K562 (cell line): ENCODE results near the gene EFCAB8. TPM values are rescaled to one million over a fixed set of nuclear protein-coding genes. Genes with fewer than 3 reads are reported as not detected.

Experiments
- polyA plus RNA-seq, 8 experiments: library from polyadenylated mRNA; depleted of rRNA in 4 of 8; stranded (reverse) in 5 of 8; unstranded in 3 of 8; fragments of >200 nt; fragmentation: Nextera tagmentation in 2 of 8; fragmentation: Illumina TruSeq in 1 of 8; extraction: Ambion mirVana in 2 of 8; extraction: Trizol in 1 of 8; gene quantifications; 2 replicates each; pipeline versions ENCODE4 v1.2.1 to v1.2.3, GENCODE V29; 2011 to 2014; ENCODE audit warnings: inconsistent platforms in 1 of 8, missing spikeins in 1 of 8
- total RNA-seq, 7 experiments: library from RNA; depleted of rRNA in 6 of 7; stranded (reverse); fragments of >200 nt in 6 of 7; fragmentation: Illumina TruSeq in 2 of 7; extraction: Trizol in 2 of 7; gene quantifications; 2 replicates each; pipeline versions ENCODE4 v1.2.1 to v1.2.3, GENCODE V29; 2011 to 2021; ENCODE audit warnings: low replicate concordance in 1 of 7
- TF ChIP-seq, protein P1 (sequence below): IDR thresholded peaks from 2 replicates; pipeline ENCODE4 v1.6.1; 2011; ENCODE audit warnings: borderline replicate concordance, low read depth, mild to moderate bottlenecking, moderate library complexity, low read length; ENCODE audit not compliant: insufficient read depth, poor library complexity, severe bottlenecking
- TF ChIP-seq, protein P2 (sequence below): sonication (generic); formaldehyde crosslinking; IDR thresholded peaks from 2 replicates; pipeline ENCODE4 v1.8.0; 2022; ENCODE audit warnings: missing genetic modification reagents, mild to moderate bottlenecking, moderate library complexity, borderline replicate concordance
- TF ChIP-seq, protein P3 (sequence below), 3 experiments: IDR thresholded peaks in 2 of 3; conservative IDR thresholded peaks in 1 of 3; 2 replicates each; pipeline ENCODE4 v1.5.1; 2011 to 2012; ENCODE audit warnings: low read length in 3 of 3, mild to moderate bottlenecking in 3 of 3, control low read depth in 2 of 3, improper control_type of control experiment in 1 of 3, inconsistent platforms in 1 of 3, low read depth in 1 of 3, mixed read lengths in 1 of 3, moderate library complexity in 1 of 3; ENCODE audit not compliant: insufficient read depth in 2 of 3

The EFCAB8 gene
- total and polyA plus RNA-seq, 9 of the 15 experiments (the other 6 are each of a cell fraction or from before 2014, with no cell fraction given) = 0.03 to 0.18 (median 0.11) TPM; not detected in 6

DNA sequence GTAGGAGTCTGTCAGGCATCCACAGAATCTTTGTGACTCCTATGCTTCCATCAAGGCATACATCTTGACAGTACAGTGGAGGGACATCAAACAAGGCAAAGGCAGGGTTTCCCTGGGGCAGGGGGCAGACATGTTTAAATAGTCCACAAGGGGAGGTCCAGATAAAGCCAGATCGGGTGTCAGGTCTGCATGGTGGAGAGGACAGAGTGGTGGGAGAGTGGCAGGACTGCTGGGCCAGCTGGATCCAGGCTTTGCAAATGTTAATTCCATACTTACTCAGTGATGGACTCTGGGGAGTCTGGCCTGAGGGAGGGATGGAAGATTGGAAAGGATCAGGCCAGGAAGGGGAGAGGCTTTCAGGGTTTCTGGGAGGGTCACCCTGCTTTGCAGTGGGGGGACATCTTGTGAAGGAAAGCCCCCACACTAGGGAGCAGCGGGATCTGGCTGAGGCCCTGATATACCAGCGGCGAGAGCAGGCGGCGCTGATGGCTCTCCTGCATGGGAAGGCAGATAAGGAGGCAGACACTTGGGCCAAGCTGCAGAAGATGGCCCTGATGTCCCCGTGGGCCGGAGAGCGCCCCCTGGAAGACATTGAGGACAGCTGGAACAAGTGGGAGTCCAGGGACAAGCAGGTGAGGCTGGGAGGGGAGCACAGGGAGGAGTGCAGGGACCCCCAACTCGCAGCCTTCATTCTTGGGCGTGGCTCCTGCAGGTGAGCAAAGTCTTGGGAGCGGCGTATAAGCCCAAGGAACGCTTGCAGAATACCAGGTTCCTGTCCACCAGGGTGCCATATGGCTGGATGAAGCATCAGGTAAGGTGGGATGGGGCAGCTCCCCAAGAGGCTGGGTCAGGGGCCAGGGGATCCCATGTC lies 100.9 kb downstream of the EFCAB8 start (continued):
- TF ChIP-seq, protein P1, sequence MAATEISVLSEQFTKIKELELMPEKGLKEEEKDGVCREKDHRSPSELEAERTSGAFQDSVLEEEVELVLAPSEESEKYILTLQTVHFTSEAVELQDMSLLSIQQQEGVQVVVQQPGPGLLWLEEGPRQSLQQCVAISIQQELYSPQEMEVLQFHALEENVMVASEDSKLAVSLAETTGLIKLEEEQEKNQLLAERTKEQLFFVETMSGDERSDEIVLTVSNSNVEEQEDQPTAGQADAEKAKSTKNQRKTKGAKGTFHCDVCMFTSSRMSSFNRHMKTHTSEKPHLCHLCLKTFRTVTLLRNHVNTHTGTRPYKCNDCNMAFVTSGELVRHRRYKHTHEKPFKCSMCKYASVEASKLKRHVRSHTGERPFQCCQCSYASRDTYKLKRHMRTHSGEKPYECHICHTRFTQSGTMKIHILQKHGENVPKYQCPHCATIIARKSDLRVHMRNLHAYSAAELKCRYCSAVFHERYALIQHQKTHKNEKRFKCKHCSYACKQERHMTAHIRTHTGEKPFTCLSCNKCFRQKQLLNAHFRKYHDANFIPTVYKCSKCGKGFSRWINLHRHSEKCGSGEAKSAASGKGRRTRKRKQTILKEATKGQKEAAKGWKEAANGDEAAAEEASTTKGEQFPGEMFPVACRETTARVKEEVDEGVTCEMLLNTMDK = peak; percentile 21
- TF ChIP-seq, protein P2, sequence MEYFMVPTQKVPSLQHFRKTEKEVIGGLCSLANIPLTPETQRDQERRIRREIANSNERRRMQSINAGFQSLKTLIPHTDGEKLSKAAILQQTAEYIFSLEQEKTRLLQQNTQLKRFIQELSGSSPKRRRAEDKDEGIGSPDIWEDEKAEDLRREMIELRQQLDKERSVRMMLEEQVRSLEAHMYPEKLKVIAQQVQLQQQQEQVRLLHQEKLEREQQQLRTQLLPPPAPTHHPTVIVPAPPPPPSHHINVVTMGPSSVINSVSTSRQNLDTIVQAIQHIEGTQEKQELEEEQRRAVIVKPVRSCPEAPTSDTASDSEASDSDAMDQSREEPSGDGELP = peak; percentile 58; the same call in 1 of the 2 replicates
- TF ChIP-seq, protein P3, sequence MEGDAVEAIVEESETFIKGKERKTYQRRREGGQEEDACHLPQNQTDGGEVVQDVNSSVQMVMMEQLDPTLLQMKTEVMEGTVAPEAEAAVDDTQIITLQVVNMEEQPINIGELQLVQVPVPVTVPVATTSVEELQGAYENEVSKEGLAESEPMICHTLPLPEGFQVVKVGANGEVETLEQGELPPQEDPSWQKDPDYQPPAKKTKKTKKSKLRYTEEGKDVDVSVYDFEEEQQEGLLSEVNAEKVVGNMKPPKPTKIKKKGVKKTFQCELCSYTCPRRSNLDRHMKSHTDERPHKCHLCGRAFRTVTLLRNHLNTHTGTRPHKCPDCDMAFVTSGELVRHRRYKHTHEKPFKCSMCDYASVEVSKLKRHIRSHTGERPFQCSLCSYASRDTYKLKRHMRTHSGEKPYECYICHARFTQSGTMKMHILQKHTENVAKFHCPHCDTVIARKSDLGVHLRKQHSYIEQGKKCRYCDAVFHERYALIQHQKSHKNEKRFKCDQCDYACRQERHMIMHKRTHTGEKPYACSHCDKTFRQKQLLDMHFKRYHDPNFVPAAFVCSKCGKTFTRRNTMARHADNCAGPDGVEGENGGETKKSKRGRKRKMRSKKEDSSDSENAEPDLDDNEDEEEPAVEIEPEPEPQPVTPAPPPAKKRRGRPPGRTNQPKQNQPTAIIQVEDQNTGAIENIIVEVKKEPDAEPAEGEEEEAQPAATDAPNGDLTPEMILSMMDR (IDR thresholded peaks at IDR 0.05 in 2 of 3, conservative IDR thresholded peaks at IDR 0.05 in 1 of 3; ENCODE audit: insufficient read depth in 2 of 3, low read depth in 1 of 3, low read length in 3 of 3) = peak; percentile 68 to 79 (median 72)
